Measurements from ENCODE around the gene STK31.
"Not testable (repeated sequence)": the region's sequence is repeated elsewhere in the genome, so short reads cannot be mapped to it uniquely, and the experiment has no call there.

The STK31 gene

DNA sequence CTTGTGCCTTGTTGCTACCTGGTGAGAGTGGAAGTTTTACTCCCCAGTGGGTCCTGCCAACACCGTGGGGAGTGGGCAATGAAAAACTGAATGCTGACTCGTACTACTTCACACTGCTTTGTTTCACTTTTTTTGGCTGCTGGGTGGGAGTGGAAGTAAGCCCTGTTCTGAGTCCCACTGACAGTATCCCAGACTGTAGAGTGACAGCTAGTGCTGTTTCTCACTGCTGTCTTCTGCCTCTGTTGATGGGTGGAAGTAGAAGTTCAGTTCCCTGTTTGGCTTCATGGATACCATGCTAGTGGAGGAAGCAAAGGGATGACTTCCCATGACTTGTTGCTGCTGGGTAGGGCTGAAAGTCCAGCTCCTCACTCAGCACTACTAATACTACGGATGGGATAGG lies 98.4 kb downstream of the STK31 start:
- TF ChIP-seq, protein P1, sequence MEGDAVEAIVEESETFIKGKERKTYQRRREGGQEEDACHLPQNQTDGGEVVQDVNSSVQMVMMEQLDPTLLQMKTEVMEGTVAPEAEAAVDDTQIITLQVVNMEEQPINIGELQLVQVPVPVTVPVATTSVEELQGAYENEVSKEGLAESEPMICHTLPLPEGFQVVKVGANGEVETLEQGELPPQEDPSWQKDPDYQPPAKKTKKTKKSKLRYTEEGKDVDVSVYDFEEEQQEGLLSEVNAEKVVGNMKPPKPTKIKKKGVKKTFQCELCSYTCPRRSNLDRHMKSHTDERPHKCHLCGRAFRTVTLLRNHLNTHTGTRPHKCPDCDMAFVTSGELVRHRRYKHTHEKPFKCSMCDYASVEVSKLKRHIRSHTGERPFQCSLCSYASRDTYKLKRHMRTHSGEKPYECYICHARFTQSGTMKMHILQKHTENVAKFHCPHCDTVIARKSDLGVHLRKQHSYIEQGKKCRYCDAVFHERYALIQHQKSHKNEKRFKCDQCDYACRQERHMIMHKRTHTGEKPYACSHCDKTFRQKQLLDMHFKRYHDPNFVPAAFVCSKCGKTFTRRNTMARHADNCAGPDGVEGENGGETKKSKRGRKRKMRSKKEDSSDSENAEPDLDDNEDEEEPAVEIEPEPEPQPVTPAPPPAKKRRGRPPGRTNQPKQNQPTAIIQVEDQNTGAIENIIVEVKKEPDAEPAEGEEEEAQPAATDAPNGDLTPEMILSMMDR (IDR thresholded peaks at IDR 0.05; ENCODE audit: low read depth, low read length): no peak
- DNase-seq (ENCODE audit: extremely low read depth, low read depth): no peak

DNA sequence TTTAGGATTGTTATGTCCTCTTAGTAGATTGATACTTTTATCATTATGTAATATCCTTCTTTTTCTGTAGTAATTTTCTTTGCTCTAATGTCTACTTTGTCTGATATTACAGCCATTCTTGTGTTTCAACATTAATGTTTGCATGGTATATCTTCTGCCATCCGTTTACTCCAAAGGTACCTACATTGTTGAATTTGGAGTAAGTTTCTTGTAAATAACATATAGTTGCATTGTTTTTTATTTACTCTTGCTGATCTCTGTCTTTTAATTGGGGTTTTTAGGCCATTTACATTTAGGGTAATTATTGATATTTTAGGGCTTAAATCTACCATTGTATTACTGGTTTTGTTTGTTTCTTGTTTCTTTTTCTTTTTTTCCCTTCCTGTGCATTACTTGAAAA lies 100.1 kb downstream of the STK31 start:
- no peak for DNase-seq (ENCODE audit: extremely low read depth, low read depth)
- TF ChIP-seq, protein P1 (IDR thresholded peaks at IDR 0.05; ENCODE audit: low read depth, low read length): no peak

DNA sequence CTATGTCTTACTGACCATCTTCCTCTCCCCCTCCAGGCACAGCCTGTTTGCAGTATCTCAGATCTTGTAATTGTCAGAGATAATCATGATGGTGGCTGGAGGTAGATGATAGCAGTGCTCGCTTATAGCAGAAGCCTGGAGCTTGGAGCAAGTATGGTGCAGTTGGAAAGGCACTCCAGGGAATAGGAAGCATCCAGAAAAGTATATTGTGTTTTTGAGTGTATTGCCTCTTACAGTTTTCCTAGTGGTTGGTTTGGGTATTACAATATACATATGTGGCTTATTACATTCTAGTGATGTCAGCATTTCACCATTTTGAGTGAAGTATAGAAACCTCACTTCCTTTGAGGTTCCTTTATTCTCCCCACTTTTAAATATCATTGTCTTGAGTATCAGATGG lies 101.5 kb downstream of the STK31 start:
- TF ChIP-seq, protein P1 (IDR thresholded peaks at IDR 0.05; ENCODE audit: low read depth, low read length): peak; percentile 11
- no peak for DNase-seq (ENCODE audit: extremely low read depth, low read depth)

DNA sequence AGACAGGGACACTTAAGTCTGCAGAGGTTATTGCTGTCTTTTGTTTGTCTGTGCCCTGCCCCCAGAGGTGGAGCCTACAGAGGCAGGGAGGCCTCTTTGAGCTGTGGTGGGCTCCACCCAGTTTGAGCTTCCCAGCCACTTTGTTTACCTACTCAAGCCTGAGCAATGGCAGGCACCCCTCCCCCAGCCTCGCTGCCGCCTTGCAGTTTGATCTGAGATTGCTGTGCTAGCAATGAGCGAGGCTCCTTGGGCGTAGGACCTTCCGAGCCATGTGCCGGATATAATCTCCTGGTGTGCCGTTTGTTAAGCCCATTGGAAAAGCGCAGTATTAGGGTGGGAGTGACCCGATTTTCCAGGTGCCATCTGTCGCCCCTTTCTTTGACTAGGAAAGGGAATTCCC lies 118.1 kb downstream of the STK31 start:
- DNase-seq (ENCODE audit: extremely low read depth, low read depth): not testable (repeated sequence)

DNA sequence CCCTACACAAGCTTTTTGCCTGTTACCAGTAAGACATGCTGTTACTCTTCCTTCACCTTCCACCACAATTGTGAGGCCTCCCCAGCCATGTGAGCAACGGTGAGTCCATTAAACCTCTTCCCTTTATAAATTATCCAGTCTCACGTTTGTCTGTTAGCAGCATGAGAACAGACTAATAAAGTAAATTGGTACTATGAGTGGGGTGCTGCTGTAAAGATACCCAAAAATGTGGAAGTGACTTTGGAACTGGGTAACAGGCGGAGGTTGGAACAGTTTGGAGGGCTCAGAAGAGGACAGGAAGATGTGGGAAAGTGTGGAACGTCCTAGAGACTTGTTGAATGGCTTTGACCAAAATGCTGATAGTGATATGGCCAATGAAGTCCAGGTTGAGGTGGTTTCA lies 122.7 kb downstream of the STK31 start:
- DNase-seq (ENCODE audit: extremely low read depth, low read depth): not testable (repeated sequence)

DNA sequence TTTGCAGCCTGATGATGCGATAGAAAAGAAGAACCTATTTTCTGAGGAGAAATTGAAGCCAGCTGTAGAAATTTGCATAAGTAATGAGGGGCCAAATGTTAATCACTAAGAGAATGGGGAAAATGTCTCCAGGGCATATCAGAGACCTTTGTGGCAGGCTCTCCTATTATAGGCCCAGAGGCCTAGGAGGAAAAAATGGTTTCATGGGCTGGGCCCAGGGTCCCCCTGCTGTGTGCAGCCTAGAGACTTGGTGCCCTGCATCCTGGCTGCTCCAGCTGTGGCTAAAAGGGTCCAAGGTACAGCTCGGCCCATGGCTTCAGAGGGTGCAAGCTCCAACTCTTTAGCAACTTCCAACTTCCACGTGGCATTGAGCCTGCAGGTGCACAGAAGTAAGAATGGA lies 123.4 kb downstream of the STK31 start:
- TF ChIP-seq, protein P1 (IDR thresholded peaks at IDR 0.05; ENCODE audit: low read depth, low read length): no peak
- DNase-seq (ENCODE audit: extremely low read depth, low read depth): no peak

DNA sequence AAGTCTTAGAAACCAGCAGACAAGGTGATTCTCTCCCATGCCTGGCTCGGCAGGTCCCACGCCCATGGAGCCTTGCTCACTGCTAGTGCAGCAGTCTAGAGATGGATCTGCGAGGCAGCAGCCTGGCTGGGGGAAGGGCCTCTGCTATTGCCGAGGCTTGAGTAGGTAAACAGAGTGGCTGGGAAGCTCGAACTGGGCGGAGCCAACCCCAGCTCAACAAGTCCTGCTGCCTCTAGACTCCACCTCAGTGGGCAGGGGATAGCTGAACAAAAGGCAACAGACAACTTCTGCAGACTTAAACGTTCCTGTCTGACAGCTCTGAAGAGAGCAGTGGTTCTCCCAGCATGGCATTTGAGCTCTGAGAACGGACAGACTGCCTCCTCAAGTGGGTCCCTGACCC lies 134.8 kb downstream of the STK31 start:
- DNase-seq (ENCODE audit: extremely low read depth, low read depth): not testable (repeated sequence)

DNA sequence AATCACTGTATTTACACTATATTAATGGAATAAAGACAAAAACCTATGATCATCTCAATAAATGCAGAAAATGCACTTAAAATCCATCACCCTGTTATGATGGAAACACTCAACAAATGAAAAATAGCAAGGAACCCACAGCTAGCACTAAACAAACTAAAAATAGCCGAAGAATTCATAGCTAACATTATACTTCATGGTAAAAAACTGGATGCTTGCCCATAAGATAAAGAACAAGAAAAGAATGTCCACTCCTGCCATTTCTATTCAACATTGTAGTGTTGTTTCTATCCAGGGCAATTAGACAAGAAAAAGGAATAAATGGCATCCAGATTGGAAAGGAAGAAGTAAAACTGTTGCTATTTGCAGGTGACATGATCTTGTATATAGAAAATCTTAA lies 142.1 kb downstream of the STK31 start:
- DNase-seq (ENCODE audit: extremely low read depth, low read depth): no peak
- TF ChIP-seq, protein P1 (IDR thresholded peaks at IDR 0.05; ENCODE audit: low read depth, low read length): no peak

DNA sequence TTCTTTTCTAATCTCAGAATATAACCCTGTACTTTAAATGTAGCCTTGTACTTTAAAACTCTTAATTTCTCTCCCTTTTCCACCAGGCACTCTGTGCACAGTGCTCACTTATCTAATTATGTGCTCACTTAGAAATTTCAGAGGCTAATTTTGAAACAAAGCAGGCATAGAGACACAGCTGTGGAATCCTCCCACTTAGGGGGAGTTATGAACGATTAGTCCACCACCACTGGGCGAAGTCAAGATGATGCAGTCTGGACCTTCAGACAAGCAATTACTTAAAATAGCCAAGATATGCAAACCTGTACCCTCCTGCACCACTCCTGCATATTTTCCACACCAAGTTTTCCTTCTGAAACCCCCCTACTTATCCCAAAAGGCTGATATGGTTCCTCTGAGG lies 143.0 kb downstream of the STK31 start:
- TF ChIP-seq, protein P1 (IDR thresholded peaks at IDR 0.05; ENCODE audit: low read depth, low read length): no peak
- DNase-seq (ENCODE audit: extremely low read depth, low read depth): no peak

Measured in AG09319 (cell line).